Osteoblast (primary cell): ENCODE data around the gene ETV6. TPM values are rescaled to one million over a fixed set of nuclear protein-coding genes. Genes with fewer than 3 reads are reported as not detected.

Experiments used
- DNase-seq: peaks from one replicate; pipeline ENCODE4 v3.0.0; 2011; ENCODE audit warnings: low spot score, mixed read lengths; ENCODE audit not compliant: insufficient read length; ENCODE audit errors: missing footprints
- H2AFZ ChIP-seq: 2 replicates; pipeline ENCODE4 v1.6.0; 2011; ENCODE audit warnings: mild to moderate bottlenecking, low read length
- H3K27ac ChIP-seq: 2 replicates; pipeline ENCODE4 v1.5.1; 2011; ENCODE audit warnings: mild to moderate bottlenecking, low read depth, low read length, moderate library complexity
- H3K27me3 ChIP-seq: 2 replicates; pipeline ENCODE4 v1.6.0; 2012; ENCODE audit warnings: mild to moderate bottlenecking, control low read depth, inconsistent platforms, low read length, moderate library complexity; ENCODE audit not compliant: insufficient read depth
- H3K36me3 ChIP-seq: 2 replicates; pipeline ENCODE4 v1.5.1; 2011; ENCODE audit warnings: mild to moderate bottlenecking, low read length, control low read depth, moderate library complexity; ENCODE audit not compliant: insufficient read depth
- H3K4me1 ChIP-seq: 2 replicates; pipeline ENCODE4 v1.5.1; 2011; ENCODE audit warnings: mild to moderate bottlenecking, low read length, control low read depth, moderate library complexity; ENCODE audit not compliant: insufficient read depth
- H3K4me2 ChIP-seq: 2 replicates; pipeline ENCODE4 v1.6.0; 2011; ENCODE audit warnings: mild to moderate bottlenecking, low read length; ENCODE audit not compliant: insufficient read depth
- H3K4me3 ChIP-seq: fragments of 200-600 bp; sonication (generic); 3 replicates; pipeline ENCODE4 v1.5.1; 2012; ENCODE audit warnings: mild to moderate bottlenecking, low read length, inconsistent platforms; ENCODE audit not compliant: insufficient read depth
- H3K79me2 ChIP-seq: 2 replicates; pipeline ENCODE4 v1.6.0; 2012; ENCODE audit warnings: mild to moderate bottlenecking, low read length, control low read depth, inconsistent platforms; ENCODE audit not compliant: insufficient read depth
- H3K9me3 ChIP-seq: 2 replicates; pipeline ENCODE4 v1.5.1; 2011; ENCODE audit warnings: low read depth, low read length, control low read depth
- H4K20me1 ChIP-seq: 2 replicates; pipeline ENCODE4 v1.6.0; 2012; ENCODE audit warnings: mild to moderate bottlenecking, low read length, control low read depth; ENCODE audit not compliant: insufficient read depth
- CTCF ChIP-seq: IDR thresholded peaks from 2 replicates; pipeline ENCODE4 v1.5.1; 2011; ENCODE audit warnings: mild to moderate bottlenecking, low read depth, low read length, moderate library complexity; ENCODE audit errors: extremely low read depth
- total RNA-seq: library from RNA; depleted of rRNA; stranded (reverse); fragments of >200 nt; gene quantifications from 2 replicates; pipeline ENCODE4 v1.2.3, GENCODE V29; 2012

The ETV6 gene
- total RNA-seq, 1 donor: 16.3 TPM

- Histone ChIP-seq H3K79me2 (no peaks in the 10 kb centered on the region), H3K4me3 (no peak overlapping the region), H3K9me3 (no peaks in the 10 kb centered on the region), H3K4me1 (peaks cover 21% of the 10 kb centered on the region), H3K27me3 (no peaks in the 10 kb centered on the region), H3K4me2 (no peak overlapping the region), H2AFZ (no peak overlapping the region), H4K20me1 (no peaks in the 10 kb centered on the region), H3K27ac (no peak overlapping the region), H3K36me3 (peaks cover 8% of the 10 kb centered on the region)
- TF ChIP-seq CTCF: no peak
- DNase-seq: no peak
These were observed 210.4 kb downstream of the ETV6 start for GRCh38 chr12:11859705-11860425.

- no peaks in the 10 kb centered on the region for H4K20me1 ChIP-seq
- no peak overlapping the region for H2AFZ ChIP-seq
- H3K4me2 ChIP-seq: no peak overlapping the region
- H3K4me3 ChIP-seq: no peak overlapping the region
- peaks cover 11% of the 10 kb centered on the region for H3K36me3 ChIP-seq
- no peak for TF ChIP-seq CTCF
- no peak for DNase-seq
- H3K9me3 ChIP-seq: peaks cover 2% of the 10 kb centered on the region
- H3K27me3 ChIP-seq: no peaks in the 10 kb centered on the region
- peaks cover 21% of the 10 kb centered on the region for H3K4me1 ChIP-seq
- H3K27ac ChIP-seq: no peak overlapping the region
- peaks cover under 1% of the 10 kb centered on the region for H3K79me2 ChIP-seq
These were observed 211.8 kb downstream of the ETV6 start for GRCh38 chr12:11861155-11861863.

- H3K36me3 ChIP-seq: peaks cover 17% of the 10 kb centered on the region
- no peaks in the 10 kb centered on the region for H4K20me1 ChIP-seq
- H3K27ac ChIP-seq: peak overlapping the region; percentile 85
- H2AFZ ChIP-seq: no peak overlapping the region
- H3K4me1 ChIP-seq: peaks cover 21% of the 10 kb centered on the region
- peaks cover 4% of the 10 kb centered on the region for H3K9me3 ChIP-seq
- H3K27me3 ChIP-seq: no peaks in the 10 kb centered on the region
- TF ChIP-seq CTCF: no peak
- H3K4me2 ChIP-seq: peak overlapping the region; percentile 58
- DNase-seq: no peak
- peaks cover 5% of the 10 kb centered on the region for H3K79me2 ChIP-seq
- no peak overlapping the region for H3K4me3 ChIP-seq
These were observed 212.6 kb downstream of the ETV6 start for GRCh38 chr12:11861864-11862600.

- H3K27ac ChIP-seq: peak overlapping the region; percentile 85
- no peaks in the 10 kb centered on the region for H3K27me3 ChIP-seq
- TF ChIP-seq CTCF: no peak
- H3K79me2 ChIP-seq: peaks cover 5% of the 10 kb centered on the region
- H2AFZ ChIP-seq: no peak overlapping the region
- H3K4me2 ChIP-seq: peak overlapping the region; percentile 58
- peaks cover 10% of the 10 kb centered on the region for H3K36me3 ChIP-seq
- H3K4me3 ChIP-seq: no peak overlapping the region
- DNase-seq: no peak
- peaks cover 21% of the 10 kb centered on the region for H3K4me1 ChIP-seq
- no peaks in the 10 kb centered on the region for H4K20me1 ChIP-seq
- peaks cover 4% of the 10 kb centered on the region for H3K9me3 ChIP-seq
These were observed 213.3 kb downstream of the ETV6 start for GRCh38 chr12:11862798-11863197.
